ENCODE results near the gene MED27.

Gene MED27

DNA sequence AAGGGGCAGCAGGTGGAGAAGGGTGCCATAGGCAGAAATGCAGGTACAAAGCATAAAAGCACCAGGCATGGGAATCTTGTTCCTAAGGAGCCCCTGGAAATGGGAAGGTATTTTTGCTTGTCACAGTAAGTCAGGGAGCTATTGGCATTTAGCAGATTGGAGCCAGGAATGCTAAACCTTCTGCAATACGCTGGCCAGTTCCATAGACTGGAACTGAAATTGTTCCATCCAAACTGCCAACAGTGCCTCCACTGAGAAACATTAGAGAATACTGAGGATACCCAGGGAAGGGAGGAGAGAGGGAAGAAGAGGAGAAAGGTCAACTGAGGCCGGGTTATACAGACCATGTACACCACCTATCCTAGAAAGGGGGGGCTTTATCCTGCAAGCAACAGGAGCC lies 162.7 kb downstream of the MED27 start:
- Histone ChIP-seq H3K27me3 (ENCODE audit: insufficient read depth, poor library complexity, severe bottlenecking) (no peaks in the 10 kb centered on the region), H3K36me3 (ENCODE audit: low read depth) (no peaks in the 10 kb centered on the region), H3K4me3 (ENCODE audit: severe bottlenecking) (no peak overlapping the region), H3K4me1 (ENCODE audit: insufficient read depth, poor library complexity, severe bottlenecking) (peaks cover 6% of the 10 kb centered on the region), H3K27ac (ENCODE audit: poor library complexity, severe bottlenecking) (no peak overlapping the region), H3K9me3 (ENCODE audit: severe bottlenecking) (no peaks in the 10 kb centered on the region)
- no peak for DNase-seq (ENCODE audit: low spot score)
- no peak for ATAC-seq (ENCODE audit: low read depth)
- TF ChIP-seq, protein P1, sequence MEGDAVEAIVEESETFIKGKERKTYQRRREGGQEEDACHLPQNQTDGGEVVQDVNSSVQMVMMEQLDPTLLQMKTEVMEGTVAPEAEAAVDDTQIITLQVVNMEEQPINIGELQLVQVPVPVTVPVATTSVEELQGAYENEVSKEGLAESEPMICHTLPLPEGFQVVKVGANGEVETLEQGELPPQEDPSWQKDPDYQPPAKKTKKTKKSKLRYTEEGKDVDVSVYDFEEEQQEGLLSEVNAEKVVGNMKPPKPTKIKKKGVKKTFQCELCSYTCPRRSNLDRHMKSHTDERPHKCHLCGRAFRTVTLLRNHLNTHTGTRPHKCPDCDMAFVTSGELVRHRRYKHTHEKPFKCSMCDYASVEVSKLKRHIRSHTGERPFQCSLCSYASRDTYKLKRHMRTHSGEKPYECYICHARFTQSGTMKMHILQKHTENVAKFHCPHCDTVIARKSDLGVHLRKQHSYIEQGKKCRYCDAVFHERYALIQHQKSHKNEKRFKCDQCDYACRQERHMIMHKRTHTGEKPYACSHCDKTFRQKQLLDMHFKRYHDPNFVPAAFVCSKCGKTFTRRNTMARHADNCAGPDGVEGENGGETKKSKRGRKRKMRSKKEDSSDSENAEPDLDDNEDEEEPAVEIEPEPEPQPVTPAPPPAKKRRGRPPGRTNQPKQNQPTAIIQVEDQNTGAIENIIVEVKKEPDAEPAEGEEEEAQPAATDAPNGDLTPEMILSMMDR (IDR thresholded peaks at IDR 0.05; ENCODE audit: poor library complexity, severe bottlenecking) = no peak

DNA sequence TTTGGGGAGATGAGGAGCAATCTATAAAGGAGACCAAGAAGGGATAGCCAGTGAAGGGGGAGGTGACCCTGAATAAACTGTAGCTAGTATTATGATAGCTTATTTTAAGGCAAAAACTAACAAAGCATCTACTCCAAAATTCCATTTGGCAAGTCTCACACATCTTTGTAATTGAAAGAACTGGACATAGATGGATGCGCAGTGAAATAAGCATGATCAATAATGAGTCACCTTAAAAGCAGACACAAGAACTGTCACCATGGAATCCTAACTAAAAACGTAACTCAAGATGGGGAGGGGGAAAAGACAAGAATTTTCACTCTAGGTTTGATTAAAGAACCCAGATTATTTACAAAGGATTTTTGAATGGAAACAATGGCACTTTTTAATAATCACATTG lies 164.5 kb downstream of the MED27 start:
- H3K4me3 ChIP-seq (ENCODE audit: severe bottlenecking) = no peak overlapping the region
- DNase-seq (ENCODE audit: low spot score) = no peak
- peak; percentile 42; the same call in 1 of the 3 replicates for ATAC-seq (ENCODE audit: low read depth)
- no peaks in the 10 kb centered on the region for H3K9me3 ChIP-seq (ENCODE audit: severe bottlenecking)
- H3K27me3 ChIP-seq (ENCODE audit: insufficient read depth, poor library complexity, severe bottlenecking) = no peaks in the 10 kb centered on the region
- H3K36me3 ChIP-seq (ENCODE audit: low read depth) = no peaks in the 10 kb centered on the region
- H3K27ac ChIP-seq (ENCODE audit: poor library complexity, severe bottlenecking) = no peak overlapping the region
- H3K4me1 ChIP-seq (ENCODE audit: insufficient read depth, poor library complexity, severe bottlenecking) = peaks cover 6% of the 10 kb centered on the region
- TF ChIP-seq, protein P1 (IDR thresholded peaks at IDR 0.05; ENCODE audit: poor library complexity, severe bottlenecking) = no peak

DNA sequence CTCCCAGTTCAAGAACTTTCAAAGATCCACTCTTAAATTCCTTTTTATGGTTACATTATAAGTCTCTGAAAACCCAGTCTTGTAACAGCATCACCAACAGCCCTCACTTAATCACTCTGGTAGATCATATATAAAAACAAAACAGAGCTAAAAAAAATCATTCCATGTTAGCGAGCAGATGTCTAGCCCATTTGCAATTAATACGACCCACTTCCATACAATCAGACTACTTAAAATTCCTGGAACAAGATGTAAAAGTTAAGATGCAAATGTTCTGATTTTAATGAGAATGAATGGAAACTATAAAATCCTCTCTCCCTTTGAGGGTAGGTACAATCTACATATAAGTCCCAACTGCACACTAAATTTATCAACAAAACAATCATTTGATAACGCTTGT lies 167.0 kb downstream of the MED27 start:
- no peak for ATAC-seq (ENCODE audit: low read depth)
- Histone ChIP-seq H3K9me3 (ENCODE audit: severe bottlenecking) (no peaks in the 10 kb centered on the region), H3K4me1 (ENCODE audit: insufficient read depth, poor library complexity, severe bottlenecking) (peaks cover 6% of the 10 kb centered on the region), H3K27ac (ENCODE audit: poor library complexity, severe bottlenecking) (no peak overlapping the region), H3K36me3 (ENCODE audit: low read depth) (no peaks in the 10 kb centered on the region), H3K27me3 (ENCODE audit: insufficient read depth, poor library complexity, severe bottlenecking) (no peaks in the 10 kb centered on the region), H3K4me3 (ENCODE audit: severe bottlenecking) (no peak overlapping the region)
- DNase-seq (ENCODE audit: low spot score) = no peak
- TF ChIP-seq, protein P1 (IDR thresholded peaks at IDR 0.05; ENCODE audit: poor library complexity, severe bottlenecking) = no peak

DNA sequence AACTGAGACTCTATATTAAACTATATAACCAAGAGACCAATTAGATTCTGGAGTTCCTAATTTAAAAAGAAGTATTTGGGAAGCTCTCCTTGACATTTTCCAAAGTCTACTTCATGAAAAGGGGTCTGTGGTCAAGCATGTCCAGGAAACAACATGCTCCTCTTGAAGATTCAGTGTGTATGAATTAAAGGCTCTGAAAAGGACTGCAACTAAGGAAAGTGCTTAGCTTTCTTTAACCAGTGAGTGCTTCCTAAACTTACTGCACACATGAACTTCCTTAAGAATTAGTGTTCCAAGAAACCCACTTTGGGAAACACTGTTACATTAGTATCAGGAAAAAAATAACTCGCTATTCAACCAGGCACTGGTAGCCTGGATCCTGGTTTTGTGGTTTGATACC lies 167.6 kb downstream of the MED27 start:
- Histone ChIP-seq H3K4me1 (ENCODE audit: insufficient read depth, poor library complexity, severe bottlenecking) (peaks cover 6% of the 10 kb centered on the region), H3K27ac (ENCODE audit: poor library complexity, severe bottlenecking) (no peak overlapping the region), H3K9me3 (ENCODE audit: severe bottlenecking) (no peaks in the 10 kb centered on the region), H3K36me3 (ENCODE audit: low read depth) (no peaks in the 10 kb centered on the region), H3K4me3 (ENCODE audit: severe bottlenecking) (no peak overlapping the region), H3K27me3 (ENCODE audit: insufficient read depth, poor library complexity, severe bottlenecking) (no peaks in the 10 kb centered on the region)
- TF ChIP-seq, protein P1 (IDR thresholded peaks at IDR 0.05; ENCODE audit: poor library complexity, severe bottlenecking) = no peak
- no peak for DNase-seq (ENCODE audit: low spot score)
- no peak for ATAC-seq (ENCODE audit: low read depth)

DNA sequence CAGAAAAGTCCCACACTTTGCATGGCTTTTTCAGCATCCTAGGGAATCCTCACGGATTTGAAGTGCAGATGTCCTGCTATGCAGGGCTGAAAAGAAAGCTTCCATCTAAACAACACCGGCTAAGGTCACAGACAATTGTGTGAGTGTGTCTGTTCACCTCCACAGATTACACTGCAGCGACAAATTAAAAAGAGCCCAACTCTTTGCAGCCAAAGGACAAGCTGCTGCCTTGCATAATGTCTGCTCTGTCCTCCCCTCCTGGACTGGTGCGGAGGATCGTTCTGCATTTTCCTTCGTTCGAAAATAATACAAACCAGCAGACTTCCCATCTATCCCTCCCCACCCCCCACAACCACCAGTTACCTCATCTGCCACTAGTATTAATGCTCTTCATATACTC lies 169.1 kb downstream of the MED27 start:
- no peaks in the 10 kb centered on the region for H3K9me3 ChIP-seq (ENCODE audit: severe bottlenecking)
- TF ChIP-seq, protein P1 (IDR thresholded peaks at IDR 0.05; ENCODE audit: poor library complexity, severe bottlenecking) = no peak
- H3K36me3 ChIP-seq (ENCODE audit: low read depth) = no peaks in the 10 kb centered on the region
- H3K27me3 ChIP-seq (ENCODE audit: insufficient read depth, poor library complexity, severe bottlenecking) = no peaks in the 10 kb centered on the region
- peaks cover 6% of the 10 kb centered on the region for H3K4me1 ChIP-seq (ENCODE audit: insufficient read depth, poor library complexity, severe bottlenecking)
- ATAC-seq (ENCODE audit: low read depth) = no peak
- H3K4me3 ChIP-seq (ENCODE audit: severe bottlenecking) = no peak overlapping the region
- no peak overlapping the region for H3K27ac ChIP-seq (ENCODE audit: poor library complexity, severe bottlenecking)
- DNase-seq (ENCODE audit: low spot score) = no peak

Measured in RWPE2 (cell line).